HCT116 (cell line): Measurements from ENCODE around the gene ATP8B3. TPM values are rescaled to one million over a fixed set of nuclear protein-coding genes. Genes with fewer than 3 reads are reported as not detected.

Source experiments
- ATAC-seq: fragments of 200-7000 bp; cut with Tn5 transposase; 2 replicates; pipeline ENCODE4 v1.9.1; 2020; ENCODE audit warnings: mild to moderate bottlenecking, moderate library complexity
- BruUV-seq: library from RNA; stranded (reverse); fragments of 400-500 nt; replicated peaks from 2 replicates; lab custom pipeline; 2021; lab: Mats Ljungman, UMichigan
- CTCF ChIA-PET: fragments of 300-600 bp; sonication (Branson Sonifier 250); formaldehyde crosslinking; loops from one replicate; lab custom pipeline; 2021; ENCODE audit warnings: antibody characterized with exemption; lab: Charles Lee
- POLR2A ChIA-PET: fragments of 300-600, 350-600 bp; sonication (Branson Sonifier 250); formaldehyde crosslinking; loops from one replicate; lab custom pipeline; 2021; ENCODE audit warnings: antibody characterized with exemption; lab: Charles Lee
- RAD21 ChIA-PET, 2 experiments: fragments of 300-600 bp; sonication (Branson Sonifier 250); formaldehyde crosslinking; loops; one replicate each; lab custom pipeline; 2023; ENCODE audit warnings: low total read pairs in 2 of 2; ENCODE audit not compliant: uncharacterized antibody in 2 of 2, unreplicated experiment in 2 of 2, low non-redundant PET in 1 of 2; lab: Charles Lee
- DNase-seq: peaks from one replicate; pipeline ENCODE4 v3.0.0-alpha.2; 2010; ENCODE audit warnings: low read depth, low spot score
- H2AFZ ChIP-seq: fragments of 200-600 bp; shearing (Covaris generic), sonication (generic); 2 replicates; pipeline ENCODE4 v1.6.1; 2017; ENCODE audit warnings: low read depth, mixed run types, mixed read lengths, antibody characterized with exemption, low read length; ENCODE audit not compliant: poor library complexity, severe bottlenecking
- H3K27ac ChIP-seq: 2 replicates; pipeline ENCODE4 v1.5.1; 2012; ENCODE audit warnings: low read depth, low read length
- H3K27me3 ChIP-seq: fragments of 200-600 bp; sonication (generic); 2 replicates; pipeline ENCODE4 v1.6.1; 2016; ENCODE audit warnings: mixed run types, low read length, mixed read lengths; ENCODE audit not compliant: insufficient read depth
- H3K36me3 ChIP-seq, 2 experiments: fragments of 200-500 bp in 1 of 2; fragments of 200-600 bp in 1 of 2; sonication (Bioruptor generic) in 1 of 2; sonication (generic) in 1 of 2; 2 replicates each; pipeline versions ENCODE4 v1.5.1 to v1.6.1; 2014 to 2016; ENCODE audit warnings: low read length in 2 of 2, inconsistent platforms in 1 of 2, mixed read lengths in 1 of 2, mixed run types in 1 of 2; ENCODE audit not compliant: insufficient read depth in 2 of 2, control insufficient read depth in 1 of 2
- H3K4me1 ChIP-seq, 2 experiments: fragments of 200-600 bp in 1 of 2; sonication (generic) in 1 of 2; 2 replicates each; pipeline versions ENCODE4 v1.5.1 to v1.6.1; 2012 to 2017; ENCODE audit warnings: low read length in 2 of 2, inconsistent platforms in 1 of 2, mild to moderate bottlenecking in 1 of 2, mixed read lengths in 1 of 2, mixed run types in 1 of 2, moderate library complexity in 1 of 2; ENCODE audit not compliant: insufficient read depth in 2 of 2, control insufficient read depth in 1 of 2
- H3K4me2 ChIP-seq: fragments of 200-600 bp; sonication (generic); 2 replicates; pipeline ENCODE4 v1.6.1; 2017; ENCODE audit warnings: mixed run types, low read length, mixed read lengths
- H3K4me3 ChIP-seq, 2 experiments: fragments of 200-600 bp in 1 of 2; sonication (generic) in 1 of 2; replicated peaks in 1 of 2; 2 replicates each; pipeline ENCODE4 v1.5.1; 2011 to 2016; ENCODE audit warnings: low read length in 2 of 2, control low read depth in 1 of 2, low read depth in 1 of 2, mild to moderate bottlenecking in 1 of 2, mixed read lengths in 1 of 2, mixed run types in 1 of 2
- H3K79me2 ChIP-seq: fragments of 200-600 bp; sonication (generic); 2 replicates; pipeline ENCODE4 v1.6.1; 2017; ENCODE audit warnings: mild to moderate bottlenecking, mixed run types, low read length, moderate library complexity, mixed read lengths; ENCODE audit not compliant: insufficient read depth
- H3K9ac ChIP-seq: fragments of 200-600 bp; sonication (generic); 2 replicates; pipeline ENCODE4 v1.6.1; 2016; ENCODE audit warnings: low read length, mixed read lengths
- H3K9me2 ChIP-seq: fragments of 200-600 bp; sonication (generic), shearing (Covaris generic); 2 replicates; pipeline ENCODE4 v1.6.1; 2017; ENCODE audit warnings: mixed run types, mild to moderate bottlenecking, moderate library complexity; ENCODE audit not compliant: insufficient read depth
- H3K9me3 ChIP-seq, 2 experiments: fragments of 200-500 bp in 1 of 2; fragments of 200-600 bp in 1 of 2; sonication (Bioruptor generic) in 1 of 2; sonication (generic) in 1 of 2; 2 replicates each; pipeline ENCODE4 v1.6.1; 2014 to 2017; ENCODE audit warnings: low read length in 2 of 2, mixed read lengths in 2 of 2, inconsistent platforms in 1 of 2, low read depth in 1 of 2, mild to moderate bottlenecking in 1 of 2, mixed run types in 1 of 2, moderate library complexity in 1 of 2; ENCODE audit not compliant: control insufficient read depth in 1 of 2, insufficient read depth in 1 of 2
- H4K20me1 ChIP-seq: fragments of 200-600 bp; sonication (generic), shearing (Covaris generic); 2 replicates; pipeline ENCODE4 v1.6.1; 2017; ENCODE audit warnings: mixed run types, mild to moderate bottlenecking, moderate library complexity; ENCODE audit not compliant: insufficient read depth
- RAD21 ChIP-seq: IDR thresholded peaks from 2 replicates; pipeline ENCODE4 v1.6.1; 2012; ENCODE audit warnings: low read depth, mild to moderate bottlenecking
- ZNF274 ChIP-seq: fragments of 200-500 bp; sonication (Bioruptor generic); IDR thresholded peaks from 2 replicates; pipeline ENCODE4 v1.6.1; 2014; ENCODE audit warnings: mild to moderate bottlenecking, low read depth, low read length, inconsistent platforms
- intact Hi-C: fragments of 100-400 bp; cut with micrococcal nuclease; formaldehyde crosslinking; loops from 2 replicates; pipeline ENCODE4 v1.10.0; 2022
- total RNA-seq: library from RNA; stranded (reverse); gene quantifications from one replicate; pipeline ENCODE4 v1.2.1, GENCODE V29; 2021; ENCODE audit not compliant: unreplicated experiment
- TF ChIP-seq, protein P1 (sequence below), 3 experiments: fragments of 200-600 bp in 1 of 3; sonication (generic) in 1 of 3; IDR thresholded peaks in 2 of 3; conservative IDR thresholded peaks in 1 of 3; 2 replicates each; pipeline ENCODE4 v1.5.1; 2012 to 2017; ENCODE audit warnings: low read depth in 2 of 3, low read length in 2 of 3, antibody characterized with exemption in 1 of 3, borderline replicate concordance in 1 of 3, control low read depth in 1 of 3, mild to moderate bottlenecking in 1 of 3, mixed read lengths in 1 of 3, mixed run types in 1 of 3, moderate library complexity in 1 of 3; ENCODE audit not compliant: insufficient read depth in 1 of 3

ATP8B3 gene
- total RNA-seq, 1 experiment from 2014 or later = 17.0 TPM

- TF ChIP-seq, protein P1, sequence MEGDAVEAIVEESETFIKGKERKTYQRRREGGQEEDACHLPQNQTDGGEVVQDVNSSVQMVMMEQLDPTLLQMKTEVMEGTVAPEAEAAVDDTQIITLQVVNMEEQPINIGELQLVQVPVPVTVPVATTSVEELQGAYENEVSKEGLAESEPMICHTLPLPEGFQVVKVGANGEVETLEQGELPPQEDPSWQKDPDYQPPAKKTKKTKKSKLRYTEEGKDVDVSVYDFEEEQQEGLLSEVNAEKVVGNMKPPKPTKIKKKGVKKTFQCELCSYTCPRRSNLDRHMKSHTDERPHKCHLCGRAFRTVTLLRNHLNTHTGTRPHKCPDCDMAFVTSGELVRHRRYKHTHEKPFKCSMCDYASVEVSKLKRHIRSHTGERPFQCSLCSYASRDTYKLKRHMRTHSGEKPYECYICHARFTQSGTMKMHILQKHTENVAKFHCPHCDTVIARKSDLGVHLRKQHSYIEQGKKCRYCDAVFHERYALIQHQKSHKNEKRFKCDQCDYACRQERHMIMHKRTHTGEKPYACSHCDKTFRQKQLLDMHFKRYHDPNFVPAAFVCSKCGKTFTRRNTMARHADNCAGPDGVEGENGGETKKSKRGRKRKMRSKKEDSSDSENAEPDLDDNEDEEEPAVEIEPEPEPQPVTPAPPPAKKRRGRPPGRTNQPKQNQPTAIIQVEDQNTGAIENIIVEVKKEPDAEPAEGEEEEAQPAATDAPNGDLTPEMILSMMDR (IDR thresholded peaks at IDR 0.05 in 2 of 3, conservative IDR thresholded peaks at IDR 0.05 in 1 of 3; ENCODE audit: borderline replicate concordance in 1 of 3, insufficient read depth in 1 of 3, low read depth in 2 of 3, low read length in 2 of 3) = no peak
- no peak for TF ChIP-seq ZNF274
These were observed 47.3 kb upstream of the ATP8B3 start (continued) for GRCh38 chr19:1859331-1859781.

GRCh38 chr19:1858412-1859081 lies 46.5 kb upstream of the ATP8B3 start:
- Histone ChIP-seq H3K9me2 (no peaks in the 10 kb centered on the region), H3K4me1 (peaks cover 73 to 84% of the 10 kb centered on the region in 2 experiments), H2AFZ (no peak overlapping the region), H3K9ac (peak overlapping the region; percentile 97; the same call in 1 of the 2 replicates), H3K4me3 (no peak overlapping the region), H3K9me3 (no peaks in the 10 kb centered on the region), H3K79me2 (peaks cover 91% of the 10 kb centered on the region), H3K27me3 (no peaks in the 10 kb centered on the region), H3K4me2 (peak overlapping the region; percentile 91), H4K20me1 (peaks cover 7% of the 10 kb centered on the region; the same call in 1 of the 2 replicates), H3K27ac (peak overlapping the region; percentile 62), H3K36me3 (peaks cover 0 to 12% of the 10 kb centered on the region in 2 experiments; a peak in 1 of 4 replicates)
- BruUV-seq = no TSS peak
- intact Hi-C loops = no loop called here
- DNase-seq (no peak), ATAC-seq (no peak)
- RAD21 ChIA-PET = no interaction called here
- TF ChIP-seq RAD21 = no peak
- POLR2A ChIA-PET = interaction anchor here (1.4 kb wide), 1 partner anchor 10 kb away, joined by 3 read pairs; the partner anchor contains the start of gene REXO1
- CTCF ChIA-PET = no interaction called here
